Panc1 (cell line): Measurements from ENCODE around the gene CLDN6. TPM values are rescaled to one million over a fixed set of nuclear protein-coding genes. Genes with fewer than 3 reads are reported as not detected.

Experiments used
- ATAC-seq: fragments of 200-7000 bp; cut with Tn5 transposase; 2 replicates; pipeline ENCODE4 v1.9.1; 2020; ENCODE audit warnings: mild to moderate bottlenecking, moderate library complexity
- BruUV-seq: library from RNA; stranded (reverse); fragments of 400-500 nt; replicated peaks from 2 replicates; lab custom pipeline; 2021; lab: Mats Ljungman, UMichigan
- CTCF ChIA-PET: fragments of 300-600 bp; sonication (Branson Sonifier 250); formaldehyde crosslinking; loops from one replicate; lab custom pipeline; 2022; ENCODE audit warnings: antibody characterized with exemption; lab: Charles Lee
- POLR2A ChIA-PET: fragments of 300-600 bp; sonication (Branson Sonifier 250); formaldehyde crosslinking; loops from one replicate; lab custom pipeline; 2022; ENCODE audit warnings: antibody characterized with exemption; lab: Charles Lee
- DNase-seq: peaks from one replicate; pipeline ENCODE4 v3.0.0-alpha.2; 2010; ENCODE audit warnings: low read depth, low spot score
- H3K27ac ChIP-seq: 2 replicates; pipeline ENCODE4 v1.5.1; 2011; ENCODE audit warnings: mild to moderate bottlenecking, low read length, inconsistent platforms
- H3K27me3 ChIP-seq: fragments of 200-500 bp; sonication (Bioruptor generic); 2 replicates; pipeline ENCODE4 v1.6.0; 2014; ENCODE audit warnings: low read length, inconsistent platforms; ENCODE audit not compliant: control insufficient read depth, insufficient read depth
- H3K36me3 ChIP-seq: fragments of 200-500 bp; sonication (Bioruptor generic); 2 replicates; pipeline ENCODE4 v1.5.1; 2014; ENCODE audit warnings: inconsistent platforms, mild to moderate bottlenecking, low read length, moderate library complexity; ENCODE audit not compliant: control insufficient read depth, insufficient read depth
- H3K4me1 ChIP-seq: 2 replicates; pipeline ENCODE4 v1.5.1; 2011; ENCODE audit warnings: inconsistent platforms, mild to moderate bottlenecking, low read length, moderate library complexity; ENCODE audit not compliant: control insufficient read depth, insufficient read depth
- H3K4me3 ChIP-seq, 2 experiments: 2 replicates each; pipeline ENCODE4 v1.5.1; 2011 to 2012; ENCODE audit warnings: low read depth in 2 of 2, low read length in 2 of 2, mild to moderate bottlenecking in 2 of 2, inconsistent platforms in 1 of 2, moderate library complexity in 1 of 2
- H3K9me3 ChIP-seq: fragments of 200-500 bp; sonication (Bioruptor generic); 2 replicates; pipeline ENCODE4 v1.5.1; 2014; ENCODE audit warnings: low read depth, mild to moderate bottlenecking, inconsistent platforms, low read length, moderate library complexity; ENCODE audit not compliant: control insufficient read depth, insufficient read depth
- CTCF ChIP-seq: fragments of 450-650 bp; IDR thresholded peaks from 2 replicates; pipeline ENCODE4 v1.5.1; 2017; ENCODE audit warnings: mild to moderate bottlenecking
- POLR2AphosphoS5 ChIP-seq: IDR thresholded peaks from 2 replicates; pipeline ENCODE4 v1.6.1; 2012; ENCODE audit warnings: mild to moderate bottlenecking, low read depth, low read length, moderate library complexity
- SIN3A ChIP-seq: IDR thresholded peaks from 2 replicates; pipeline ENCODE4 v1.6.1; 2012; ENCODE audit warnings: low read depth, mild to moderate bottlenecking, low read length, moderate library complexity, borderline replicate concordance; ENCODE audit not compliant: insufficient read depth
- TCF7L2 ChIP-seq: IDR thresholded peaks from 2 replicates; pipeline ENCODE4 v1.6.1; 2011; ENCODE audit warnings: mild to moderate bottlenecking, low read depth, low read length, inconsistent platforms
- in situ Hi-C: cut with HindIII; loops from 2 replicates; pipeline ENCODE4 v1.10.0; 2016; ENCODE audit warnings: low sequenced_read_pairs, low pct_unique_long_range_greater_than_20kb
- intact Hi-C: fragments of 100-400 bp; cut with micrococcal nuclease; formaldehyde crosslinking; loops from one replicate; pipeline ENCODE4 v1.10.0; 2022; ENCODE audit not compliant: unreplicated experiment
- total RNA-seq: library from RNA; stranded (reverse); gene quantifications from one replicate; pipeline ENCODE4 v1.2.1, GENCODE V29; 2021; ENCODE audit not compliant: unreplicated experiment
- TF ChIP-seq, protein P1 (sequence below), 2 experiments: IDR thresholded peaks; 2 replicates each; pipeline ENCODE4 v1.6.1; 2011 to 2012; ENCODE audit warnings: low read depth in 2 of 2, control low read depth in 1 of 2, low read length in 1 of 2, mild to moderate bottlenecking in 1 of 2, moderate library complexity in 1 of 2; ENCODE audit not compliant: insufficient read depth in 1 of 2

CLDN6 gene
- total RNA-seq, 1 experiment from 2014 or later, result 1.2 TPM

GRCh38 chr16:3051494-3051893 is 33.5 kb upstream of the CLDN6 start:
- intact Hi-C loops, result loop anchor here (10.0 kb wide), 1 partner anchor 73 kb away; no protein-coding TSS in a partner anchor
- H3K27ac ChIP-seq, result no peak overlapping the region
- DNase-seq (no peak), ATAC-seq (no peak)
- BruUV-seq, result no TSS peak
- no peaks in the 10 kb centered on the region for H3K36me3 ChIP-seq
- no peaks in the 10 kb centered on the region for H3K4me1 ChIP-seq
- no peak for TF ChIP-seq CTCF
- TF ChIP-seq POLR2AphosphoS5, result no peak
- TF ChIP-seq, protein P1, sequence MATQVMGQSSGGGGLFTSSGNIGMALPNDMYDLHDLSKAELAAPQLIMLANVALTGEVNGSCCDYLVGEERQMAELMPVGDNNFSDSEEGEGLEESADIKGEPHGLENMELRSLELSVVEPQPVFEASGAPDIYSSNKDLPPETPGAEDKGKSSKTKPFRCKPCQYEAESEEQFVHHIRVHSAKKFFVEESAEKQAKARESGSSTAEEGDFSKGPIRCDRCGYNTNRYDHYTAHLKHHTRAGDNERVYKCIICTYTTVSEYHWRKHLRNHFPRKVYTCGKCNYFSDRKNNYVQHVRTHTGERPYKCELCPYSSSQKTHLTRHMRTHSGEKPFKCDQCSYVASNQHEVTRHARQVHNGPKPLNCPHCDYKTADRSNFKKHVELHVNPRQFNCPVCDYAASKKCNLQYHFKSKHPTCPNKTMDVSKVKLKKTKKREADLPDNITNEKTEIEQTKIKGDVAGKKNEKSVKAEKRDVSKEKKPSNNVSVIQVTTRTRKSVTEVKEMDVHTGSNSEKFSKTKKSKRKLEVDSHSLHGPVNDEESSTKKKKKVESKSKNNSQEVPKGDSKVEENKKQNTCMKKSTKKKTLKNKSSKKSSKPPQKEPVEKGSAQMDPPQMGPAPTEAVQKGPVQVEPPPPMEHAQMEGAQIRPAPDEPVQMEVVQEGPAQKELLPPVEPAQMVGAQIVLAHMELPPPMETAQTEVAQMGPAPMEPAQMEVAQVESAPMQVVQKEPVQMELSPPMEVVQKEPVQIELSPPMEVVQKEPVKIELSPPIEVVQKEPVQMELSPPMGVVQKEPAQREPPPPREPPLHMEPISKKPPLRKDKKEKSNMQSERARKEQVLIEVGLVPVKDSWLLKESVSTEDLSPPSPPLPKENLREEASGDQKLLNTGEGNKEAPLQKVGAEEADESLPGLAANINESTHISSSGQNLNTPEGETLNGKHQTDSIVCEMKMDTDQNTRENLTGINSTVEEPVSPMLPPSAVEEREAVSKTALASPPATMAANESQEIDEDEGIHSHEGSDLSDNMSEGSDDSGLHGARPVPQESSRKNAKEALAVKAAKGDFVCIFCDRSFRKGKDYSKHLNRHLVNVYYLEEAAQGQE (IDR thresholded peaks at IDR 0.05; ENCODE audit: insufficient read depth in 1 of 2, low read depth in 2 of 2, low read length in 1 of 2), result no peak
- TF ChIP-seq SIN3A, result no peak
- no peak for TF ChIP-seq TCF7L2
- ChIA-PET POLR2A (no interaction called here), CTCF (no interaction called here)
- in situ Hi-C loops, result no loop called here
- H3K9me3 ChIP-seq, result no peaks in the 10 kb centered on the region
- H3K27me3 ChIP-seq, result no peaks in the 10 kb centered on the region
- no peak overlapping the region for H3K4me3 ChIP-seq

DNA sequence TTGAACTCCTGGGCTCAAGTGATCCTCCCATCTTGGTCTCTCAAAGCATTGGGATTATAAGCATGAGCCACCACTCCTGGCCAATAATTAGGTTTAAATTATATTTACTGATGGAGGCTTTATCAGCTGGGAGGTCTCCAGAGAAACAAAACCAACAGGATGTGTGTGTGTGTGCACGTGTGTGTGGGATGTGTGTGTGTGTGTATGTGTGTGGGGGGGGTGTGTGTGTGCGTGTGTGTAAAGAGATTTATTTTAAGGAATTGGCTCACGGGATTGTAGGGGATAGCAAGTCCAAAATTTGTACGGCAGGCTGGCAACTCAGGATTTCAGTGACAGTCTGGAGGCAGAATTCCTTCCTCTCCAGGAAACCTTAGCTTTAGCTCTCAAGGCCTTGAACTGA is 33.0 kb upstream of the CLDN6 start:
- BruUV-seq, result no TSS peak
- ATAC-seq (no peak), DNase-seq (no peak)
- H3K27me3 ChIP-seq, result no peaks in the 10 kb centered on the region
- ChIA-PET POLR2A (no interaction called here), CTCF (no interaction called here)
- no peak overlapping the region for H3K4me3 ChIP-seq
- H3K36me3 ChIP-seq, result no peaks in the 10 kb centered on the region
- no peaks in the 10 kb centered on the region for H3K9me3 ChIP-seq
- H3K4me1 ChIP-seq, result no peaks in the 10 kb centered on the region
- in situ Hi-C loops (no loop called here), intact Hi-C loops (loop anchor here (10.0 kb wide), 1 partner anchor 74 kb away; no protein-coding TSS in a partner anchor)
- no peak for TF ChIP-seq CTCF
- no peak for TF ChIP-seq SIN3A
- TF ChIP-seq, protein P1 (IDR thresholded peaks at IDR 0.05; ENCODE audit: insufficient read depth in 1 of 2, low read depth in 2 of 2, low read length in 1 of 2), result no peak
- TF ChIP-seq TCF7L2, result no peak
- TF ChIP-seq POLR2AphosphoS5, result no peak
- H3K27ac ChIP-seq, result no peak overlapping the region
